Measurements from ENCODE around the gene RNF39.
A peak's percentile ranks its signal among the peaks of the same experiment; 100 is the strongest.

RNF39 gene

DNA sequence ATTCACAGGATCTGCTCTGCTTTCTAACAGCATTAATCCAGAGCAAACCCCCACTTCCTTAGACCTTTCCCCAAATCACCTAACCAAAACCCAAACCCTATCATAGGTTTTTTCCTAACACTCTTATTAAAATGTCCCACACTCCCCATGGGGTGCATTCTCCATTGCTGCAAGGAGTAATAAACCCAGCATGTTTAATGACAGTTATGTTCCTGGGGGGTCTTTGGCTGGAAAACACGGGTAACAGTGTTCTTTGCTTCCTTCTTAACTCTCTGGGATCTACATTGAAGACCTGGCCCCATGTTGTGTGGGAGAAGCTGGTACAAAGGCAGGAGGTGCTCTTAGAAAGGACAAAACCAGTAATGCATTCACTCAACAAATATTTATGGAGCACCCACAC, 21.3 kb upstream of the RNF39 start:
- no peak for DNase-seq

DNA sequence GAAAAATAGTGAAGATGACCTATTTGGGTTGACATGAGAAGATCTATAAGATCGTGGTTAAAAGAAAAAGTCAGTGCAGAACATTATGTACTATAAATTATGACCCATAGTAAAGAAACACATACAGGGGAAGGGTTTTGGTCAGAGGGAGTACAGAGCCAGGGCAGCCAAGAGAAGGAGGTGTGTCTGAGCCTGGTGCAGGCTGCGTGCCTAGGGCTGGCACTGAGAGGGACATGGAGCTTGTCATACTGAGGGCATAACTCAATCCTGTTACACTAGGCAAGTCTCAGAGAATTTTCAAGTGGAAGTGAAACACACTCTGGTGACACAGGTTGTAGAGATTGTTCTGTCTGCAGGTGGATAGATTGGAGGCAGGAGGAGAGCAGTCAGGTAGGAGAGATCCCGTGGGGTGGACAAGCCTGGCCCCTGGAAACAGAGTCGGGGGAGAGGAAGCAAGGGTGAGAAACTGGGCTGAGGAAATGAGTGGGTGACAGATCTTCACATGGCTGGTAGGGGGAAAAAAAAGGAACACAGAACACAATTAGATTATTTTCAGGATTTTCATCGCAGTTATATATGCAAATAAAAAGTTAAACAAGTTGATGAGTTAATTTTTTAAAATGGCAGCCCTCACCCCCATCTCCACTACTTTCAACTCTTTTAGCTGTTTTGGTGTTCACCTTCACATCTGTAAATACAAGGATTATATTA, 18.5 kb upstream of the RNF39 start:
- no peak for DNase-seq

DNA sequence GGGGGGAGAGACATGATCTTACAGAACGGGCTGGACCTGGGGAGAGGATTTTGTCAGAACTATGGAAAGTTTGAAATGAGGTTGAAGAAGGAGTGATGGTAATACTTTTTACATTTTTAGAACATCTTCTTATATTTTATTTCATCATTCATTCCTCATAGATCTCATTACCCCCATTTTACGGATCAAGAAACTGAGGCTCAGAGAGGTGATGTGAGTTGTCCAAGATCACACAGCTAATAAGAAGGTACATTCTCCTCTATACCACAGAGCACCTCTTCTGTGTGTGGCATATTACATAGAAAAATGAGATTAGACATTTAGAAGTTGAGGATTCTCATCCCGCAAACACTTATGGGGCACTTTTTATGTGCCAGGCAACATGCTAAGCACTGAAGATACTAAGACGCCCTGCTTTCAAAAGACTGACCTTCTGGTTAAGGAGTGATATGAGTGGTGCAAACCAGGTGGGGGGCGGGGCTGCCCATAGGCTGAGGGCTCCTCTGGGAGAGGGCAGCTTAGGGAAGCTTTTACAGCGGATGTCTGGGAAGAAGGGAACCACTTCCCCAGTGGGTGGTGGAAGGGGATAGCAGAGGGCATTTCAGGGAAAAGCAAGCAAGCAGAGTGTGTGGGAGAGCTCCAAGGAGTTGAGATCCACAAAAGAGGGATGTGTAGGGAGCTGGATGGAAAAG, 17.4 kb upstream of the RNF39 start:
- no peak for DNase-seq

DNA sequence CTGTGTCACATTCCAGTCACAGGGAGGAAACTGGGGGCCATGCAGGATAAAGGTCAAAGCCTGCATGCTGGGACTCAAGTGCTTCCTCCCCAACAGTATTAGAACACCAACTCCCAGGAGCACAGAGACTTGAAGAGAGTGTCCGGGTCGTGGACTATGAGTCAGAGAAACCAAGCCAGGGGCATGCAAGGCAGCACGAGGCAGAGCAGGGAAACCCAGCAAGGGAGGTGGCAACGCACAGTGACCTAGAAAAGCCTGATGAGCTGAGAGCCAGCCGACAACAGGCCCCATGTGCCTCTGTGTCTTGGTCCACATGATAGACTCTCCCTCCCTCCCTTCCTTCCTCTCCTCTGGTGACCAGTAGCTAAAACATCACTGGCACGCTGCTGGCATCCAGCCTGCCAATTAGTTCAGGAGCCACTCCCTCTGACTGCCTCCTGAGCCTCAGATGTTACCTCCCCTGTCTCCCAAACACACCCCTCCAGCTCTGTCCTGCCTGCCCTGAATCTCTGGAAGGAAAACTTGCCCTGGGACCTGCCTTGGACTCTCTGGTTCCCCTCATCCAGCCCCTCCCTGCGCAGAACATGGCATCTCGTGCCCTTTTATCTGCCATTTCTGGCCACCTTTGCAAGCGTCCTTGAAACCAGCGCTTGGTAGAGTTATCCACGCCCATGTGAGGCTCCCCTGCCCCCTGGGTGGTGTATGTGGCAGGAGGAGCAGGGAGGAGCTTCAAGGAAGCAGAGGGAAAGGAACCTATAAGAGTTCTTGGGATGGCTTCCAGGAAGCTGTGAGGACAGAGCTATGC, 16.2 kb upstream of the RNF39 start:
- DNase-seq = peak; percentile 31

DNA sequence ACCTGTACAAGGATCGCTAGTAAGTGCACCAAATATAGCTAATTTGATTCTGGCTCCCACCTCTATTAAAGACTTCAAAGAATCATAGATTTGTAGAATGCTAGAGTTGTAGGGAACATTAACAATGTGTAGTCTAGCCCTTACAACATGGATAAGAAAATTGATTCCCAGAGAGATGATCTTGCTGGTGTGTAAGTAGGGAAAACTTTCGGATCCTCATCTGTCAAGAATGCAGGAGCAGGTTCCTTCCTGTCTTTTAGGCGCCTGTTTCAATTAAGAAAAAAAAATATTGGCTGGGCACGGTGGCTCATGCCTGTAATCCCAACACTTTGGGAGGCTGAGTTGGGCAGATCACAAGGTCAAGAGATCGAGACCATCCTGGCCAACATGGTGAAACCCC, 12.3 kb upstream of the RNF39 start:
- no peak for DNase-seq

DNA sequence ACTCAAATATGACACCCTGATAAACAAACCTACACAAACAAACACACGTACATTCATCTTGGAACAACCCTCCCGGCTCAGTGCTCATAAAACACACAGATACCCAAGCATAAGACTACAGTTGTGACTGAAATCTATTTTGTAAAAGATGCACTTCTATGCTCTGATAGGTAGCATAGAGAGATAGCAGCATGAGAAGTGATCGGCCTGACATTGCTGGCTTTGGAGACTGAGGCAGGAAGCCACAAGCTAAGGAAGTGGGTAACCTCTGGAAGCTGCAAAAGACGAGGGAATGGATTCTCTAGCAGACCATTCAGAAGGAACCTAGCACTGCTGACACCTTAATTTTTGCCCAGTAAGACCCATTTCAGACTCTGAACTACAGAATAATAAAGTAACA, 1.6 kb upstream of the RNF39 start:
- no peak for DNase-seq

DNA sequence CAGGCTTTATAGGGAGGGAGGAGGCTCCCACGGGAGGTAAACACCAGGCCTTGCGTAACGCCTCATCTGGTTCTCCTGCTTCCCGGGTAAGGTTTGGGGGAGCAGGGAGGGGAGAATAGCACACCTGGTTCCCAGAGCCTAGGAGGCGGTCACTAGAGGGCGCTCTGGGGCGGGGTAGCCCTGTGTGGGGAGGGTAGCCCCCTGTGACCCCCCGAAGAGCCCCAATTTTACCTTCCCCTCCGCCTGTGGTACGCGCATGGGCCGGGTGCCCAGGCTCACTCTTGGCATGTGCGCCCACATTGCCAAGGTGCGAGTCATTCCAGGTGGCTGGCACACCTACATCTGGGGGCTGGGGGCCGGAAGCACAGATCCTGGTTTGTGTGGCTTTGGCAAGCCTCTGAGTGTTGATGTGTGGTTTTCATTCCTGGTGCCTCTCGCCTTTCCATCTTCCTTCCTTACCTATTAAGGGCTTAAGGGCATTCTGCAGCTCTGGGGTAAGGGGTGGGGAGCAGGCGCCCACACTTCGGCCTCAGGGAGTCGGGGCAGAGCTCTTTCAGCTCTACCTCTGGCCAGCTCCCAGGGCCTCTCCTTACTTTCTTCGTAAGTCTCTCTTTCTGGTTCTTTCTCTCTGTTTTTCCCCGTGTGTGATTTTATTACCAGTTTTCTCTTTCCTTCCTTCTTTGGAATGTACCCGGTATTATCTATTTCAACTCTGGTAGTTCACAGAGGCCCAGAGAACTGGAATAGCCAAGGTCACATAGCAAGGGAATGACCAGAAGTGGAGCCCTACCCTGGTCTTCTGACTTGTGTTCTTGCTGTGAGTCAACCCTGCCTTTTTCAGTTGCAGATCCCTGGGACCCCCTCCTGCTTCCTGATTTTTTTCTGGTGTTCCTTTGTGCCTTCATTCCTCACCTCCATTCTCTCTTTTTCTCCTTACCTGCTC, 492 bp upstream of the RNF39 start:
- no peak for DNase-seq

DNA sequence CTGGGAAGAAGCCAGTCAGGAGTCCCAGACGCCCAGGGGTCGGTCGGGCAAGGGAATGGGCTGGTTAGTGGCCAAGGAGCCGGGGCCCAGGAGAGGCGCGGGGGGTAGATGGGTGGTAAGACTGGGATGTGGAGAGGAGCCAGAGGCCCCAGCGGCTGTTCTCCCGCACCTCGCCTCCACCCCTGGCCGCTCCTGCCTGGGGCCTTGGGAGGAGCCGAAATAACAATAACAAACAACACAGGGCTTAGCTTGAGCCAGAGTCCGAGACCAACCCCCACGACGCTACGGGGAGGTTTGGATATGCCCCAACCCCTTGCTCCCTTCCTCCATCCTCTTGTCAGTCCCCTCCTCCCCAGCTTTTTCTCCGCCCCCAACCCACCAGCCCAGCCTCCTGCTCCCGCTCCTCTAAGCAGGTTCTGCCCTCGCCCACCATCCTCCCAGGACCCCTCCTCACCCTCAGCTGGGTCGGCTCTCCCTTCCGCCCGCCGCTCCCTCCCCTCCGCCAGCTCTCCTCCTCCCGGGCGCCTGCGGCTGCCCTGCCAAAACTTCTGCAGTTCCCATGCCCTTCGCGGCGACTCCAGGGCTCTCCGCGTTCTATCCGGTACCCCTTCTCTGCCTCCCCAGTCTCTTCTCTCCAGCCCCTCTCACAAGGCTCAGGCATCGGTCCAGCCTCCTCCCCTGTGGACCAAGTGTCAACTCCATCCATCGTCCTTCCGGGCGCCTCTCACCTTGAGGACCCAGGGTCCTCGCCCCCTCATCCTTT, 1.1 kb downstream of the RNF39 start:
- peak; percentile 44 for DNase-seq

DNA sequence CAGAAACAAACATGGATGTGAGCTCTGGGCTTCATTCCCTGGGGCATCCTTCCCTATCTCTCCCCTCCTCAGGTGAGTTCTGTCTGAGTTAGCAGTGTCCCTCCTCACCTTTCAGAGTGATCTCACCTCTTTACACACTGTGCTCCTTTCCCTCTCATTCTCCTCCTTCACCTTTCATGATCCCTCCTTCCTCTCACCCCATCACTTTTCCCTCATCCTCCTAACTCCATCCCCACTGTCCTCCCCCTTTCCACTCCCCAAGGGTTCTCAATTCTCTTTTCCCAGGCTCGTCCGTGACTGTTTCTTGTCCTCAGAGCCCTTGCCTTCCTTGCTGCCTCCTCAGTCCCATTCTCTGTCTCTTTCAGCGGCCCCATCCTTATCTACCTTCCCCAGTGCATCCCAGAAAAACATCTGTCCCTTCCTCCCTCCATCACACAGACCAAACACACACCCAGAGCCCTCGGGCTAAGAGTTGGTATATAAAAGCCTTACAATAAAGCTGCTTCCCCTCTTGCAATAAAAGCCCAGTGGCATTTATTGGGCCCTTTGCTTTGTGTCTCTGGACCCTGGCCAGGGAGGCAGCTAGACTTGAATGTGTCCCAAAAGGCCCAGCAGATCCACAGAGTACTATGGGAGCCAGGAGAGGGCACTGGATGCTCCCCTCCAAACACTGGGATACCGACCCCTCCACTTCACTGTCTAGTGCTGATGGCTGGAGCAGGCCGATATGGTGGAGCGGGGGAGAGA, 1.9 kb downstream of the RNF39 start:
- no peak for DNase-seq

DNA sequence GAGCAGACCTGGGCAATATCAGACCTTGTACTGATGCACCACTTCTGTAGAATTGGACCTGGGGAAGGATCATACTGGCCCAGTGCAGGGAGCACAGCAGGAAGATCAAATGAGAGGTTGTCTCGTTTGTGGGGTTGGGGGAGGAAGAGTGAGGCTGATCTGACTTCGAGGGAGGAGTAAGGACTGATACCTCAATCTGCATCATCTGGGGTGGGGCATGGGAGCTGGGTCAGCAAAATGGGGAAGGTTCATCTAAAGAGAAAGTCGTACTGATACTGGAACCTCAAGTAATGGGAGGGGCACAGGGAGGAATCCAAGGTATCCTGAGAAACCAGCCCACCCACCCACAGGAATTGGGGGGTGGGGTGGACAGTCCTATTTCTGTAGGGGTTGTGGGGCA, 3.7 kb downstream of the RNF39 start:
- DNase-seq = no peak

DNA sequence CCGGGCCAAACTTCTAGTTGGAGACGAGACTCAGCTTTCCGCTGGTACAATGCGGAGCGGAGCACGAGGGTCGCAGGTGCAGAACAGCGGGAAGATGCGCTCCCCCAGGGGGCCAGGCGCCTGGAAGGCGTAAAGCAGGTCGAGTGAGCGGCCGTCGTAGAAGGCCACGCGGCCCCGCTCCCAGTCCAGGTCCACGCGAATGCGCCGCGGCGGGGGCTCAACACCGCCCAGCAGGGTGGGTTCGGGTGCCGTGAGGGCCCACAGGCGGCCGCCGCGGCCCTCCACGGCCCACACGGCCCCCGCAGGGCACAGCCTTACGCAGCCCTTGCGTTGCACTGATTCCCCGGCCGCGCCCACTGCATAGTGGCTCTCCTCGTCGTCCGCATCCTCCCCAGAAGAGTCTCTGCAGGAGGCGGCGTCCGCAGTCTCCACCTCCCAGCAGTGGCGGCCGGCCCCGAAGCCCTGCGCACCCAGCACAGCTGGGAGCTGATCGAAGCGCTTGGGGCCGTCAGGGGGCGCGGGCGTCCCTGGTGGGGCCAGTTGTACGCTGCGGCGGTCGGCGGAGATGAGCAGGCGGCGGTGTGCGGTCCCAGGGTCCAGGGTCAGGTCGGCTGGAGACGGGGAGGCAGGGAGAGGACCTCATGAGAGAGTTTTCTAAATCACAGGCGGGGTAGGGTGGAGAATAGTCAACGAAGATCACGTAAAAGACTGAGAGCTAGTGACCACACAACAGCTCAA, 4.3 kb downstream of the RNF39 start:
- peak; percentile 62 for DNase-seq

DNA sequence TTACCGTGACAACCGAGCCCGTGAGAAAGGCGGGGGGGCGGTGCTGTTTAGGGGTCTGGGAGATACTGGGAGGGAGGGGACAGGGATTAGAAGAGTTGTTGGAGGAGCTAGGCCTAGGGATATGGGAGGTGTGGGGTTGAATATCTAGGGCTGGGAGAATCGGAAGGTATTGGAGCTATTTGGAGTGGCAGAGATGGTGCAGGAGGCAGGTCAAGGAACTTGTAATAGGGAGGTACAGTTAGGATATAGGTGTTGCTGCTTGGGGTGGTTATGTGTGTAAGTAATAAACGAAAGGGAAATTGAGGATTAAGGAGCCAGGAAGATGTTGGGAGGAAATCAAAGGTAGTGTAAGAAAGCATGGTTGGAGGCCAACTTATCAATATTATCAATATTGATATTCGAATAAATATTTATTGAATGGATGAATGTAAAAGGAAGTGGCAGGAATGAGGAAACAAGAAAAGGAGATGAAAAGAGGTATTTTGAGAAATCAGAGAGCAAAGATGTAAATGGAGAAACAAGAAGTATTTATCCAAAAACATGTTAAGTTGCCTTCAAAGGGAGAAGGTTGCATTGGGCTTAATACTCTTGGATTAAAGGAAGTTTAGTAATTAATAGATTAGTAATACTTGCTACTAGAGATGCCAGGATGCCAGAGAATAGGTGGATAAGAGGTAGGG, 8.0 kb downstream of the RNF39 start:
- DNase-seq = no peak

DNA sequence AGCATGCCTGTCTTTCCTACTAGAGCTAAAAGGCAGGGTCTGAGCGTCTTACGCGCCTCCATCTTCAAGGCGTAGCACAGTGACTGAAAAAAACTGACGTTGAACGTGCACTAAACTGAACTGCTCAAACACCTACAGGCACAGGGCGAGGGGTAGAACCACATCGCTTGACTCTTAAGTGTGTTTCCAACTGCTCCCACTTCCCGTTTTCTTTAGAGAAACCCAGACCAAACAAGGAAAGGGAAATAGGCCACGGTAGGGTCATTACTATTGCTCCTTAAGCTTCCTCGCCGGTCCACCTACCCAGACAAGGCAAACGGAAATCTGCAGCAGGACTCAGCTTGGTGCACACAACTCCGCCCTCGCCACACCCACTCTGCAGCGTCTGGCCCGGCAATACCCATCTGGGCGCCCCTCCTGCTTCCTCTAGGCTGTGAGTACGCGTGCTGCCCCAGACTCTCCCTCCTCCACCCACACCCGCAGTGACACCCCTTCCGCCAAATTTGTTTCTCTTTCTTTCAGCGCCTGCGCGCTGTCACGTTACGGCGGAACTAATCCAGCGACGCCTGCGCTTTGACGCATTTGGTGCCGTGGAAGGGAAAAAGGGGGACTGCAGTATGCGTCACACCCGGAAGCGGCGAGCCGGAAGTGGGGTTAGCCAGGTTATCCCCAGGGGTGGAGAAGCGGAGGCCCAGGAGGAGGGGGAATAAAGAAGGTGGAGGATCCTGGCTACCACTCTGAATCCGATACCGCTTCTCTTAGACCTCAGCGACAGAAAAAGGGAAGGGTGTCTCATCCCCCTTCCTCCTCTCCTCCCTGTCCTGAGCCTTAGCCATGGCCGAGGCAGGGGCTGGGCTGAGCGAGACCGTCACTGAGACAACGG, 8.8 kb downstream of the RNF39 start, which contains the start of gene PPP1R11:
TSS of gene PPP1R11 (plus strand) at position 622 of the 883 bp plus-strand sequence. CDS start at position 835, 213 bp downstream.
- peak; percentile 100 for DNase-seq

DNA sequence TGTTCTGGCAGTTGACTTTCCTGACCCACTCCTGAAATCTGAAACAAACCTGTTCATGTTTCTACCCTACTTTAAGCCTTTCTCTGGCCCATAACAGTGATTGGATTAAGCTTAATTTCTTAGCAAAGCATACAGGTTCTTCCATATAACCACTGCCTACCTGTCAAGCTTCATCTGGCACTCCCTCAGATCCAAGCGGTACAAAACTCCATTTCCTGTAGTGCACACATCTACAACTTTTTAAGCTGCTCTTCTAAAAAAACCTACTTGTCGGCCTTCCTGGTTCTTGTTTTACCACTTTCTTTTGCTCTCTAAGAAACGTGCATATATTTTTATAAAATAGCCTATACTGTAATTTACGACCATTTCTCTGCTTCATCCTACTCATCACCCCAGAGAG, 9.5 kb downstream of the RNF39 start:
- no peak for DNase-seq

DNA sequence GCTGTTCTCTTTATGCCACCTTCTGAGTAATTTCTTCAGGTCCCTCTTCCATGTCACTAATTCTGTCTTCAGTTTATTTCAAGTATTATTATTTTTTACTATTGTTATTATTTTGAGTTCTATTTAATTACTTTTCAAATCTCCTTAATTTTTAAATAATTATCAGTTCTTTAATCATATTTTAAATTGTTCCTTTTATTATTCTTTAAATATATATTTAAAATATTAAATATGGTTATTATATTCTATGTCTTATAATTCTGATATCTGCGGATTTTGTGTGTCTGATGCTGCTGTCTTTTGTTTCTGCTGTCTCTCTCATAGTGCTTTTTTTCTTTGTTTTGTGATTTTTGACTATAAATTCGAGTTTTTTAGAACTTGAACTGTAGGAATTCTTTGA, 12.3 kb downstream of the RNF39 start:
- DNase-seq = no peak

DNA sequence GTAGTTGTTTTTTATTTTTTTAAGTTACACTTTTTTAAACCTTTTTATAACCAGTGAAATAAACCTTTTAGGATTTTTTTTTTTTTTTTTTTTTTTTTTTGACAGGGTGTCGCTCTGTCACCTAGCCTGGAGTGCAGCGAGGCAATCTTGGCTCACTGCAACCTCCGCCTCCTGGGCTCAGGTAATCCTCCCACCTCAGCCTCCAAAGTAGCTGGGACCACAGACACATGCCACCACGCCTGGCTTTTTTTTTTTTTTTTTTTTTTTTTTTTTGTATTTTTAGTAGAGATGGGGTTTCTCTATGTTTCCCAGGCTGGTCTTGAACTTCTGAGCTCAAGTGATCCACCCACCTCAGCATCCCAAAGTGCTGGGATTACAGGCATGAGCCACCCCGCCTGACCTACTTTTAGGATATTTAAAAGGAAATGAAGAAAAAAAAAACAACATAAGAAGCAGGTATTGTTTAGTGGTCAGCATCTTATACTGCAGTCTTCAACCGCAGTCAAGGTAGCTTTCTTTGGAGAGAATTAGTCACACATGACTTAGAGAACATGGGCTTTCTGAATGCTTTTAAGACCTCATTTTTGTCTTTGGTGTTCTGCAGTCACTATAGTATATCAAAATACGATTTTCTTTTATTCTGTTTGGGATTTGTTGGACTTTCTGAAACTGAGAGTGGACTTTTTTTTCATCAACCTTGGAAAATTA, 12.9 kb downstream of the RNF39 start:
- no peak for DNase-seq

DNA sequence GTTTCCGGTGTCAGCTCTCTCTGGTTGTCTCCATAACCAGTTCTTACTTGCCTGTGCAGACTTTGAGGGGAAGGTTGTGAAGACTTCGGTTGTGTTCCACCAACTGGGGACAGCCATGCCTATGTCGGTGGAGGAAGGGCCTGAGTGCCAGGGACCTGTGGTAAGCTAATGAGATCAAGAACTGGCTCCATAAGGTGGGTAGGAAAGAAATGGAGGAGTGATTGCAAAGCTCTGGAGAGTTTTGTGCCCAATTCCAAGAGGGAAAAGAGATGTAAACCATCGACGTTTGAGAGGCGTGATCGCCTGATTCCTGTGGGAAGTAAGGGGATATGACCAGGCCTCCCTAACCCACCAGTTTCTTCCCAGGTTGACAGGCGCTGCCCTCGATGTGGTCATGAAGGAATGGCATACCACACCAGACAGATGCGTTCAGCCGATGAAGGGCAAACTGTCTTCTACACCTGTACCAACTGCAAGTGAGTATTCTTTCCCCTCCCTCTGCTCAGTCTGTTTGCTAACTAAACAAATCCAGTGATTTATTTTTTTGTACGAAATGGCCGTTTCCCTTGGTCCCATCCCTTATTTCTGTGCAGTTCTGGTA, 13.6 kb downstream of the RNF39 start:
- no peak for DNase-seq

Measured in eye (tissue), 1 donor.